Measurements from ENCODE around the gene GAS6.

Gene GAS6

DNA sequence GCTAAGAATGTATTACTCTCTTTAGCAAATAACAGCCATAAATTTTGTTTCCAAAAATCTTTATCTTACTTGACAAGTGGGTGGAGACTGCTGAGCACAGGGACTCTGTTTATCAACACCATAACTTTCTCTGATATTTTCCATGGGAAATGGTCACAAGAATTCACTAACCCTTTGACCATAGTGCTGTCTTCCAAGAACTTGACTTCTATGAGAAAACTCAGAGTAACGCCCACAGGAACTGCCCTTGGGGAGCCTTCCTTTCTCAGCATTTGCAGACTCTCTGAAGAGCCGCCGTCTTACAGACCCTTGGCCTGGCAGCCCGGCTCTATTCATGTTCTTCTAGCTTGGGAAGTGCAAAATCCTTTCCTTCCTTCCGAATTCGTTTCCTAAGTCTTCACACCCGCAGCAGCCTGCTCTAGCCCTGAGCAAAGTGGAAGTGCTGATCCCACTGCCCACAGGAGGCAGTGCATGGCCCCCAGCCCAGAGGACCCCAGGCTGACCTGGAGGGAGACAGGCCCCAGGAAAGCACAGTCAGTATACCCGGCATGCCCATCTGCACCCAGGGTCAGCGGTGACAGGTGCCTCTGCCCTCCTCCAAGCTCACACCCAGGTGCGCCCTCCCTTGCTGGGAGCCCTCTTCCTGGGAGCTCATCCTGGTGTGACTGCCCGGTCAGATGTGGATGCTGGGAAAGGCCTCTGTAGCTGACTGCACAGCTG, 10.2 kb downstream of the GAS6 start:
- peaks cover 45% of the 10 kb centered on the region for H4K20me1 ChIP-seq (ENCODE audit: insufficient read depth, low read length)
- peaks cover 100% of the 10 kb centered on the region for H3K79me2 ChIP-seq (ENCODE audit: low read length)
- TF ChIP-seq EZH2 (optimal IDR thresholded peaks at IDR 0.05; ENCODE audit: low read depth, low read length) (no peak), EZH2phosphoT487 (IDR thresholded peaks at IDR 0.05; ENCODE audit: low read length) (no peak), CTCF (IDR thresholded peaks at IDR 0.05; ENCODE audit: low read length) (no peak)
- H3K36me3 ChIP-seq (replicated peaks; ENCODE audit: insufficient read depth, low read length) = peaks cover 9% of the 10 kb centered on the region
- peaks cover 75% of the 10 kb centered on the region for H3K4me1 ChIP-seq (ENCODE audit: low read length)
- H3F3A ChIP-seq (ENCODE audit: insufficient read depth, low read length) = peaks cover 53% of the 10 kb centered on the region
- peak overlapping the region; percentile 98 for H3K27ac ChIP-seq (ENCODE audit: low read length)
- no peak for DNase-seq
- H3K4me3 ChIP-seq (ENCODE audit: low read length) = no peak overlapping the region
- no peaks in the 10 kb centered on the region for H3K9me3 ChIP-seq (replicated peaks; ENCODE audit: insufficient read depth, low read length)
- H3K4me2 ChIP-seq (ENCODE audit: low read depth, low read length) = peak overlapping the region; percentile 96
- H3K9ac ChIP-seq (ENCODE audit: low read length) = peak overlapping the region; percentile 63; the same call in 1 of the 2 replicates
- no peak overlapping the region for H2AFZ ChIP-seq (ENCODE audit: low read length)
- H3K9me2 ChIP-seq (replicated peaks; ENCODE audit: insufficient read depth, low read length) = no peaks in the 10 kb centered on the region
- no peaks in the 10 kb centered on the region for H3K27me3 ChIP-seq (replicated peaks; ENCODE audit: insufficient read depth, low read length)

GRCh38 chr13:113852536-113853517, 11.0 kb downstream of the GAS6 start:
- Histone ChIP-seq H3K9me2 (replicated peaks; ENCODE audit: insufficient read depth, low read length) (no peaks in the 10 kb centered on the region), H3F3A (ENCODE audit: insufficient read depth, low read length) (peaks cover 45% of the 10 kb centered on the region), H3K27me3 (replicated peaks; ENCODE audit: insufficient read depth, low read length) (no peaks in the 10 kb centered on the region), H3K79me2 (ENCODE audit: low read length) (peaks cover 100% of the 10 kb centered on the region), H3K9me3 (replicated peaks; ENCODE audit: insufficient read depth, low read length) (no peaks in the 10 kb centered on the region), H3K4me1 (ENCODE audit: low read length) (peaks cover 66% of the 10 kb centered on the region), H3K4me2 (ENCODE audit: low read depth, low read length) (no peak overlapping the region), H3K9ac (ENCODE audit: low read length) (no peak overlapping the region), H3K27ac (ENCODE audit: low read length) (peak overlapping the region; percentile 98; the same call in 1 of the 2 replicates), H3K36me3 (replicated peaks; ENCODE audit: insufficient read depth, low read length) (peaks cover 9% of the 10 kb centered on the region; the same call in 1 of the 2 replicates), H3K4me3 (ENCODE audit: low read length) (no peak overlapping the region), H2AFZ (ENCODE audit: low read length) (no peak overlapping the region), H4K20me1 (ENCODE audit: insufficient read depth, low read length) (peaks cover 54% of the 10 kb centered on the region)
- DNase-seq = no peak
- TF ChIP-seq CTCF (IDR thresholded peaks at IDR 0.05; ENCODE audit: low read length) = no peak
- TF ChIP-seq EZH2 (optimal IDR thresholded peaks at IDR 0.05; ENCODE audit: low read depth, low read length) = no peak
- TF ChIP-seq EZH2phosphoT487 (IDR thresholded peaks at IDR 0.05; ENCODE audit: low read length) = no peak

- Histone ChIP-seq H3K27me3 (replicated peaks; ENCODE audit: insufficient read depth, low read length) (no peaks in the 10 kb centered on the region), H3K4me1 (ENCODE audit: low read length) (peaks cover 58% of the 10 kb centered on the region), H3K9ac (ENCODE audit: low read length) (no peak overlapping the region), H3K36me3 (replicated peaks; ENCODE audit: insufficient read depth, low read length) (peaks cover 11% of the 10 kb centered on the region), H2AFZ (ENCODE audit: low read length) (no peak overlapping the region), H3F3A (ENCODE audit: insufficient read depth, low read length) (peaks cover 39% of the 10 kb centered on the region), H3K9me2 (replicated peaks; ENCODE audit: insufficient read depth, low read length) (no peaks in the 10 kb centered on the region), H3K27ac (ENCODE audit: low read length) (no peak overlapping the region), H3K4me2 (ENCODE audit: low read depth, low read length) (no peak overlapping the region), H3K4me3 (ENCODE audit: low read length) (no peak overlapping the region), H3K79me2 (ENCODE audit: low read length) (peaks cover 100% of the 10 kb centered on the region), H3K9me3 (replicated peaks; ENCODE audit: insufficient read depth, low read length) (no peaks in the 10 kb centered on the region), H4K20me1 (ENCODE audit: insufficient read depth, low read length) (peaks cover 55% of the 10 kb centered on the region)
- DNase-seq = no peak
- TF ChIP-seq EZH2phosphoT487 (IDR thresholded peaks at IDR 0.05; ENCODE audit: low read length) (no peak), EZH2 (optimal IDR thresholded peaks at IDR 0.05; ENCODE audit: low read depth, low read length) (no peak), CTCF (IDR thresholded peaks at IDR 0.05; ENCODE audit: low read length) (no peak)
These were observed 11.9 kb downstream of the GAS6 start for GRCh38 chr13:113851826-113852535.
